Testis (tissue), 3 donors: ENCODE data around the gene TEAD1. TPM values are rescaled to one million over a fixed set of nuclear protein-coding genes. Genes with fewer than 3 reads are reported as not detected.

Source experiments
- DNase-seq: peaks from one replicate; pipeline ENCODE4 v3.0.0-alpha.2; 2019
- H3K27ac ChIP-seq, 2 donors: fragments of 200-600 bp; sonication (generic); one replicate each; pipeline ENCODE4 v1.5.1; 2019
- H3K27me3 ChIP-seq: fragments of 200-600 bp; sonication (generic); one replicate; pipeline ENCODE4 v1.5.1; 2019
- H3K36me3 ChIP-seq: fragments of 200-600 bp; sonication (generic); one replicate; pipeline ENCODE4 v1.5.1; 2017; ENCODE audit warnings: low read depth; ENCODE audit errors: missing control alignments
- H3K4me1 ChIP-seq: fragments of 200-600 bp; sonication (generic); one replicate; pipeline ENCODE4 v1.5.1; 2019
- H3K4me3 ChIP-seq, 2 donors: fragments of 200-600 bp; sonication (generic); one replicate each; pipeline ENCODE4 v1.5.1; 2017 to 2019
- H3K9me3 ChIP-seq: fragments of 200-600 bp; sonication (generic); one replicate; pipeline ENCODE4 v1.5.1; 2017
- CTCF ChIP-seq, 3 experiments: fragments of 450-650 bp in 2 of 3; fragments of 200-600 bp in 1 of 3; sonication (generic) in 1 of 3; IDR thresholded peaks; one replicate each; pipeline ENCODE4 v1.5.1; 2016 to 2019; ENCODE audit warnings: antibody characterized with exemption in 3 of 3, mild to moderate bottlenecking in 2 of 3, moderate library complexity in 1 of 3
- POLR2A ChIP-seq: fragments of 450-650 bp; IDR thresholded peaks from one replicate; pipeline ENCODE4 v1.6.1; 2017; ENCODE audit warnings: antibody characterized with exemption, mild to moderate bottlenecking, moderate library complexity
- WGBS, 2 donors: methylation state at CpG; one replicate each; pipeline ENCODE4 v1.1.5; 2018; 5-methylcytosine and 5-hydroxymethylcytosine counted together
- intact Hi-C: fragments of 100-400 bp; cut with DNase I; formaldehyde crosslinking; loops from one replicate; pipeline ENCODE4 v1.15.1; 2023; ENCODE audit warnings: low total_unique reads
- polyA plus RNA-seq: library from polyadenylated mRNA; stranded (reverse); fragments of 350-450 nt; fragmentation: Illumina TruSeq; extraction: RNeasy Lipid Tissue Mini Kit (QIAGEN cat#74804); gene quantifications from one replicate; pipeline ENCODE4 v1.2.3, GENCODE V29; 2014; ENCODE audit warnings: low read depth, low replicate concordance; ENCODE audit not compliant: insufficient read depth
- total RNA-seq, 2 donors: library from RNA; depleted of rRNA; stranded (reverse); fragments of >200 nt; gene quantifications; one replicate each; pipeline ENCODE4 v1.2.3, GENCODE V29; 2016

The TEAD1 gene
- total and polyA plus RNA-seq, 3 donors from 2014 or later, result 24.6 to 78.1 (median 63.5) TPM

DNA sequence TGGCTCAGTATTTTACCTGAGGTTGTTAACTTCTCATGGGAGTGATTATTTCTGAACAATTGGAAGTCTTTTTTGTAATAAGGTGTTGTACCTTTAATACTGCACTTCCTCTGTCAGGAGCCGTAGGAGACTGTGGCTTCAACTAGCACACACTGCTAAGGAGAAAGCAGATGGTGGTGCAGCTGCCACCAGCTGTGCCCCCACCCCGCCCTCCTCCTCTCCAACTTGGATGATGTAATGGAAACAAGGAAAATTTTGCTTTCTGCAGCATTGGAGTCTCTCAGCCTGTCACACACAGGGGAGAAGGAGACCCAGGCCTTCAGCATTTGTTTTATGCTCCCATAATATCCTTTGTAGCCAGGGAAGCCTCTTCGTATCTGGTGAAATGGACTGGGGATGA is 91.2 kb downstream of the TEAD1 start:
- Histone ChIP-seq H3K4me3 (no peak overlapping the region), H3K36me3 (no peaks in the 10 kb centered on the region), H3K4me1 (no peaks in the 10 kb centered on the region), H3K27ac (no peak overlapping the region), H3K27me3 (no peaks in the 10 kb centered on the region), H3K9me3 (no peaks in the 10 kb centered on the region)
- no peak for DNase-seq
- no peak for TF ChIP-seq POLR2A
- no peak for TF ChIP-seq CTCF (IDR thresholded peaks at IDR 0.05)
- intact Hi-C loops, result no loop called here
- WGBS, 2 donors, result 51 to 63% methylated on average over 3 of the region's 3 CpGs

GRCh38 chr11:12767027-12767426 is 92.8 kb downstream of the TEAD1 start:
- 84 to 85% methylated on average over 3 of the region's 3 CpGs for WGBS, 2 donors
- TF ChIP-seq CTCF (IDR thresholded peaks at IDR 0.05) (no peak), POLR2A (no peak)
- H3K36me3 ChIP-seq, result no peaks in the 10 kb centered on the region
- no peak overlapping the region for H3K4me3 ChIP-seq
- H3K9me3 ChIP-seq, result no peaks in the 10 kb centered on the region
- H3K27me3 ChIP-seq, result no peaks in the 10 kb centered on the region
- no peak overlapping the region for H3K27ac ChIP-seq
- intact Hi-C loops, result no loop called here
- no peak for DNase-seq
- no peaks in the 10 kb centered on the region for H3K4me1 ChIP-seq

GRCh38 chr11:12767577-12767976 is 93.4 kb downstream of the TEAD1 start:
- TF ChIP-seq POLR2A (no peak), CTCF (IDR thresholded peaks at IDR 0.05) (no peak)
- DNase-seq, result no peak
- Histone ChIP-seq H3K27ac (no peak overlapping the region), H3K27me3 (no peaks in the 10 kb centered on the region), H3K4me1 (no peaks in the 10 kb centered on the region), H3K4me3 (no peak overlapping the region), H3K9me3 (no peaks in the 10 kb centered on the region), H3K36me3 (no peaks in the 10 kb centered on the region)
- WGBS, 2 donors, result 84 to 87% methylated on average over 5 of the region's 5 CpGs
- intact Hi-C loops, result no loop called here

DNA sequence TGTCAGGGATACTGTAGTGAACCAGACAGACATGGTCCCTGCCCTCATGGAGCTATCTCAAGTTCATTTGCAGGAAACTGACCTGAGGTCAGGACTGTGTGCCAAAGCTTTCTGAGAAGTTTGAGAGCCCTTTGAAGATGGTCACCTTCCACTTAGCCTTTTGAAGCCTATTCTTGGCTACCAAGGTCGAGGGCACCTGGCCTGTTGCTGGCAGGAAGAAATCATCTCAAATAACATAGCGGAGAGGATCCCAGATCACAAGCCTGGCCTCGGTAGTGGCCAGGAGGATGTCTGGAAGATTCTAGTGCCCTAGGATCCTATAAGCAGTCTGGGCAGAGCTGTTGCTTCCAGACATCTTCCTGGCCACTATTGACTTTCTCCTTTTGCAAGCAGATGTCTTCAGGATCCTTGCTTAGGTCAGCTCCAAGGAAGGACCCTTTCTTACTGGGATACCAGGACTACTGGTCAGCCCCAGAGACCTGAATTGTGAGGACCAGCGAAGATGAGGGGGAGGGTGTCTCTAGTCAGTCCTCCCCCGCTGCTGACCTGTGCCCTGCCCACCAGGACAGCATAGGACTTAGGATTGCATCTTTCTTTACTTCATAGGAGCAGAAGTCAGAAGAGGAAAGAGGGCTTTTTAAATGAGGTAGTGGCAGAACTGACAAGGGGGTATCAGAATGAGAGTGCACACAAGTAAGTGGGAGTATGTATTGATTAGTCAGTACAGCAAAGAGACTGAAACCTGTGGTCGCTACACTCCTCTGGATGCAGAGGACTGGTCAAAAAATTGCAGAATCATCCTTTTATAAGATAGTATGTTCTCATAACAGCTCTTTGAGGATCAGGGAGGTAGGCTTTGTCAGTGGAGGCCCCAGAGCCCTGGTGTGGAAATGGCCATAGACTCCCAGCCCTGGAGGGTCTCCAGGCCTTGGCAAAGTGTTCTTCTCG is 94.8 kb downstream of the TEAD1 start:
- no peaks in the 10 kb centered on the region for H3K4me1 ChIP-seq
- intact Hi-C loops, result no loop called here
- no peaks in the 10 kb centered on the region for H3K27me3 ChIP-seq
- WGBS, 2 donors, result 83 to 94% methylated on average over 7 of the region's 7 CpGs
- H3K27ac ChIP-seq, result no peak overlapping the region
- H3K9me3 ChIP-seq, result no peaks in the 10 kb centered on the region
- no peak for DNase-seq
- no peak overlapping the region for H3K4me3 ChIP-seq
- TF ChIP-seq POLR2A (no peak), CTCF (IDR thresholded peaks at IDR 0.05) (no peak)
- H3K36me3 ChIP-seq, result no peaks in the 10 kb centered on the region
